Subcutaneous abdominal adipose tissue (tissue), 5 donors: ENCODE data around the gene OPN1SW.
A peak's percentile ranks its signal among the peaks of the same experiment; 100 is the strongest.

Experiments
- H3K27ac ChIP-seq: one replicate; pipeline ENCODE4 v1.7.0; 2013; ENCODE audit warnings: low read depth, mild to moderate bottlenecking, inconsistent platforms, low read length, moderate library complexity
- H3K27me3 ChIP-seq, 5 donors: one replicate each; pipeline ENCODE4 v1.7.0; 2013; ENCODE audit warnings: low read length in 5 of 5, inconsistent platforms in 1 of 5; ENCODE audit not compliant: control insufficient read depth in 5 of 5, insufficient read depth in 4 of 5
- H3K36me3 ChIP-seq, 5 donors: one replicate each; pipeline ENCODE4 v1.7.0; 2013; ENCODE audit warnings: low read length in 5 of 5; ENCODE audit not compliant: control insufficient read depth in 5 of 5, insufficient read depth in 5 of 5
- H3K4me1 ChIP-seq, 5 donors: one replicate each; pipeline ENCODE4 v1.7.0; 2013; ENCODE audit warnings: low read length in 5 of 5, mild to moderate bottlenecking in 3 of 5, moderate library complexity in 1 of 5; ENCODE audit not compliant: control insufficient read depth in 5 of 5, insufficient read depth in 5 of 5
- H3K4me3 ChIP-seq, 5 donors: one replicate each; pipeline ENCODE4 v1.7.0; 2013; ENCODE audit warnings: low read length in 5 of 5, low read depth in 1 of 5
- H3K9ac ChIP-seq, 5 donors: one replicate each; pipeline ENCODE4 v1.7.0; 2013; ENCODE audit warnings: low read length in 5 of 5, mild to moderate bottlenecking in 4 of 5, moderate library complexity in 3 of 5
- H3K9me3 ChIP-seq, 5 donors: one replicate each; pipeline ENCODE4 v1.7.0; 2013; ENCODE audit warnings: low read length in 5 of 5; ENCODE audit not compliant: control insufficient read depth in 5 of 5
- donor health status: healthy.
- donor health status: healthy.
- donor health status: healthy.
- donor health status: healthy.
- donor health status: healthy.

The OPN1SW gene

DNA sequence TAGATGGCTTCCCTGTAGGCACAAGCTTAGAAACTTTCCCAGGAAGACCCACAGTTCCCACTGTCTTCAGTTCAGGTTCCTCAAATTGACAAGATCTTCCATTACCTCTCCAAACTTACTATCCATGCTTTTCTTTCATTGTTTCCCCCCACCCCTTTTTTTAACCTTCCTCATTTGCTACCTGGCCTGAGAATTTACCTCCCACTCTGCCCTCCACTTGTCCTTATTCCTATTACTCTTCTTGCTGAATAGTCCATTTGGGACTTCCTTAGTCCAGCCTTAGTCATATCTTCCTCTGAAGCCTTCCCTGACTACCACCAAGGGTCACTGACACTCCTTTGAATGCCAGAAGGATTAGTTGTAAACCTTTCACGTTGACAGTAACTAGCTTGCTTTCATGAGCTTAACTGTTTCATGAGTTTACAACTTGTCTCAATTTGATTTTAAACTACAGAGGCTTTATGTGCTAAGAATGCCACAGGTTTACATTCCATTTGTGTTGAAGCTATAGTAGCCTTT is 37.7 kb downstream of the OPN1SW start:
- H3K36me3 ChIP-seq: no peaks in the 10 kb centered on the region
- H3K27me3 ChIP-seq: no peaks in the 10 kb centered on the region
- H3K27ac ChIP-seq: peak overlapping the region; percentile 94
- H3K4me3 ChIP-seq: no peak overlapping the region
- peaks cover 4 to 42% (median 36%) of the 10 kb centered on the region in 5 donors for H3K4me1 ChIP-seq
- no peak overlapping the region for H3K9ac ChIP-seq
- no peaks in the 10 kb centered on the region for H3K9me3 ChIP-seq

- Histone ChIP-seq H3K36me3 (no peaks in the 10 kb centered on the region), H3K4me1 (peaks cover 4 to 41% (median 34%) of the 10 kb centered on the region in 5 donors), H3K27ac (no peak overlapping the region), H3K4me3 (no peak overlapping the region), H3K9ac (no peak overlapping the region), H3K9me3 (no peaks in the 10 kb centered on the region), H3K27me3 (no peaks in the 10 kb centered on the region)
Measured at GRCh38 chr7:128737441-128737840, 38.2 kb downstream of the OPN1SW start.

- H3K4me1 ChIP-seq: peaks cover 0 to 22% (median 16%) of the 10 kb centered on the region in 5 donors
- no peak overlapping the region for H3K27ac ChIP-seq
- H3K9ac ChIP-seq: no peak overlapping the region
- H3K36me3 ChIP-seq: no peaks in the 10 kb centered on the region
- H3K27me3 ChIP-seq: no peaks in the 10 kb centered on the region
- H3K4me3 ChIP-seq: no peak overlapping the region
- no peaks in the 10 kb centered on the region for H3K9me3 ChIP-seq
Measured at GRCh38 chr7:128735436-128735835, 40.2 kb downstream of the OPN1SW start.

- no peak overlapping the region for H3K27ac ChIP-seq
- H3K27me3 ChIP-seq: no peaks in the 10 kb centered on the region
- no peak overlapping the region for H3K4me3 ChIP-seq
- H3K9me3 ChIP-seq: no peaks in the 10 kb centered on the region
- peaks cover 0 to 17% (median 11%) of the 10 kb centered on the region in 5 donors for H3K4me1 ChIP-seq
- no peak overlapping the region for H3K9ac ChIP-seq
- H3K36me3 ChIP-seq: no peaks in the 10 kb centered on the region
Measured at GRCh38 chr7:128734890-128735289, 40.7 kb downstream of the OPN1SW start.

- Histone ChIP-seq H3K9ac (no peak overlapping the region), H3K36me3 (no peaks in the 10 kb centered on the region), H3K9me3 (no peaks in the 10 kb centered on the region), H3K27ac (no peak overlapping the region), H3K4me3 (no peak overlapping the region), H3K27me3 (no peaks in the 10 kb centered on the region), H3K4me1 (peaks cover 0 to 7% (median 1%) of the 10 kb centered on the region in 5 donors)
Measured at GRCh38 chr7:128733278-128733645, 42.3 kb downstream of the OPN1SW start.

DNA sequence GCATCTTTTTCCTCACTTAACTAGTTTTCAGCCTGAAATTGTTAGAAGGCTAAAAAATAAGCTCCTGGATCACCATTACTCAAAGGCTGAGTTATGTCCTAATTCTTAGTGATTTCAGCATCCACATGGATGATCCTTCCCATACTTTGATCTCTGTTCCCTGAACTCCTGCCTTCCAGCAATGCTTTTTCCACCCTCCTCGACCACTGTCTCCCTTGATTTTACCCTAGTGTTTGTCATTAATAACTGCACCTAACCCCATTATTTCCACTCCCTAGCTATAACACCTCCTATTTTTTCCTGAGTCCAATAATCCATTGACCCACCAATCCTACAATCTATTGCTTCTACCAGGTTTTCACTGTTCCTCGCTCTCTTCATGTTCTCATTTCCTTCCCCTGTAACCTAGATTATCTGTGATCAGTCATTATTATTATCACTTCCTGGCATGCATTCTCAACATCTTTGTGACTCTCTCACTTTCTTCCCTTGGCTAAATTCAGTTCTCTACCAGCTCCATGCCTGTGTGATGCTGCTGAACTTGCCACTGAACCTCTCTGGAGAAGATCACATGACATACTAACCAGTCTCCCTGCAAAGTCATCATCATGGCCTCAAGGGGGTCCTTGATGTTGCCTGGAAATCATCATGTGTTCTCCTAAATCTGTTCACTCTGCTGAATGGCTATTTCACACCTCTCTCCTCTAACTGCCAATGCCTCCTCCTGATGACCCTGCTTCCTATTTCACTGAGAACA is 42.9 kb downstream of the OPN1SW start:
- Histone ChIP-seq H3K4me1 (peaks cover 0 to 3% (median 0%) of the 10 kb centered on the region in 5 donors), H3K27ac (no peak overlapping the region), H3K4me3 (no peak overlapping the region), H3K9me3 (no peaks in the 10 kb centered on the region), H3K9ac (no peak overlapping the region), H3K36me3 (no peaks in the 10 kb centered on the region), H3K27me3 (no peaks in the 10 kb centered on the region)

GRCh38 chr7:128731184-128731583 is 44.4 kb downstream of the OPN1SW start:
- no peak overlapping the region for H3K27ac ChIP-seq
- H3K27me3 ChIP-seq: peaks cover 0 to 5% (median 2%) of the 10 kb centered on the region in 5 donors
- peaks cover 0 to 3% (median 0%) of the 10 kb centered on the region in 5 donors for H3K4me1 ChIP-seq
- H3K9ac ChIP-seq: no peak overlapping the region
- H3K36me3 ChIP-seq: no peaks in the 10 kb centered on the region
- H3K4me3 ChIP-seq: no peak overlapping the region
- H3K9me3 ChIP-seq: no peaks in the 10 kb centered on the region

DNA sequence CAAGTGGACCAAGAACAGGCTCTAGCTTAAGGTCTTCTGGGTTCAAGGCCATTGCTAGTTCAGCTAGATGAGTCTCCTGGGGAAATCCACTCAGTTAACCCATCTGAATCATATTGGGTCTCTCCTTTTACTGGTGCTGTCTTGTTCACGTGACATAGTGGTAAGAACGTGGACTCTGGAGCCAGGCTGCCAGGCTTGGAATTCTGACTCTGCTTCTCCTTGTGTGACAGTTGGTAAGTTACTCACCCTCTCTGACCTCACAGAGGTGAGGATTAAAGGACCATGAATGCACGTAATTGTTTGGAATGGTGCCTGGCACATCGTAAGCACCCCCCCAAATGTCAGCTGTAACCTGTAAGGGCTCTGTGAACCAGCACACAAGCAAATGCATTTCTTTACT is 46.1 kb downstream of the OPN1SW start:
- H3K4me3 ChIP-seq: no peak overlapping the region
- H3K9me3 ChIP-seq: no peaks in the 10 kb centered on the region
- peaks cover 0 to 3% (median 0%) of the 10 kb centered on the region in 5 donors for H3K4me1 ChIP-seq
- no peaks in the 10 kb centered on the region for H3K36me3 ChIP-seq
- H3K27ac ChIP-seq: no peak overlapping the region
- peaks cover 0 to 5% (median 2%) of the 10 kb centered on the region in 5 donors for H3K27me3 ChIP-seq
- no peak overlapping the region for H3K9ac ChIP-seq

DNA sequence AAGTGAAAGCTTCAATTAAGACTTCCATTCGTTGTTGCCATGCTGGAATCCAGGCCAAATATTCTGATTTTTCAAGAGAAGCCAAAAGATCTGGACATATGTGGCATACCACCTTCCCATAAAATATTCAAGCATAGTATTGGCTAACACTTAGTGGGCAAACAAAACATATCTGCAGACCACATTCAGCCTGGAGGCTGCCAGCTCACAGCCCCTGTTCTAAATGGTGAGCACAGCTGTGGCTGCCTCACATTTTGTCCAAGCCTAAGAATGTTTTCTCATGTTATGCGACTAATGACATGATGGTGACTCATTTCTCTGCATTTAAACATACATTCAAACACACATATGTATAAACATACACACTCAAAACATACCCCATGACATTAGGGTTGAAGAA is 47.0 kb downstream of the OPN1SW start:
- Histone ChIP-seq H3K4me1 (peaks cover 0 to under 1% (median 0%) of the 10 kb centered on the region in 5 donors), H3K27ac (no peak overlapping the region), H3K9me3 (no peaks in the 10 kb centered on the region), H3K27me3 (peaks cover 0 to 5% (median 3%) of the 10 kb centered on the region in 5 donors), H3K4me3 (no peak overlapping the region), H3K9ac (no peak overlapping the region), H3K36me3 (no peaks in the 10 kb centered on the region)

GRCh38 chr7:128727239-128727638 is 48.4 kb downstream of the OPN1SW start:
- no peak overlapping the region for H3K27ac ChIP-seq
- H3K4me3 ChIP-seq: no peak overlapping the region
- no peaks in the 10 kb centered on the region for H3K9me3 ChIP-seq
- no peak overlapping the region for H3K9ac ChIP-seq
- H3K27me3 ChIP-seq: peaks cover 0 to 5% (median 3%) of the 10 kb centered on the region in 5 donors
- H3K4me1 ChIP-seq: no peaks in the 10 kb centered on the region
- H3K36me3 ChIP-seq: no peaks in the 10 kb centered on the region
